LNCaP clone FGC (cell line): Measurements from ENCODE around the gene ZCCHC18.
"Not testable (repeated sequence)": the region's sequence is repeated elsewhere in the genome, so short reads cannot be mapped to it uniquely, and the experiment has no call there.

Experiments used
- DNase-seq: peaks from one replicate; pipeline ENCODE4 v3.0.0-alpha.2; 2011; ENCODE audit warnings: low read depth
- H3K4me3 ChIP-seq: 2 replicates; pipeline ENCODE4 v1.5.1; 2011; ENCODE audit warnings: mild to moderate bottlenecking, low read depth, low read length, control low read depth
- CTCF ChIP-seq: IDR thresholded peaks from 2 replicates; pipeline ENCODE4 v1.5.1; 2012; ENCODE audit warnings: mild to moderate bottlenecking; ENCODE audit not compliant: control insufficient read depth, insufficient read depth; ENCODE audit errors: extremely low read depth

The ZCCHC18 gene

GRCh38 chrX:104098151-104098808 lies 14.0 kb upstream of the ZCCHC18 start:
- DNase-seq = peak; percentile 77
- peak; percentile 46 for TF ChIP-seq CTCF
- no peak overlapping the region for H3K4me3 ChIP-seq

- no peak overlapping the region for H3K4me3 ChIP-seq
- no peak for TF ChIP-seq CTCF
- no peak for DNase-seq
These were observed 13.4 kb upstream of the ZCCHC18 start for GRCh38 chrX:104098919-104099318.

GRCh38 chrX:104104676-104105075 lies 7.6 kb upstream of the ZCCHC18 start:
- H3K4me3 ChIP-seq = no peak overlapping the region
- TF ChIP-seq CTCF = no peak
- no peak for DNase-seq

GRCh38 chrX:104105330-104106262 lies 6.7 kb upstream of the ZCCHC18 start:
- H3K4me3 ChIP-seq = no peak overlapping the region
- TF ChIP-seq CTCF = no peak
- no peak for DNase-seq

- no peak for DNase-seq
- TF ChIP-seq CTCF = no peak
- H3K4me3 ChIP-seq = no peak overlapping the region
These were observed 3.4 kb upstream of the ZCCHC18 start for GRCh38 chrX:104108955-104109354.

- H3K4me3 ChIP-seq = not testable (repeated sequence)
These were observed 1.7 kb upstream of the ZCCHC18 start for GRCh38 chrX:104110491-104111240.

More at GRCh38 chrX:104110491-104111240, 1.7 kb upstream of the ZCCHC18 start:
- DNase-seq = not testable (repeated sequence)
